ENCODE measurements around the gene DESI2. TPM values are rescaled to one million over a fixed set of nuclear protein-coding genes. Genes with fewer than 3 reads are reported as not detected.

DESI2 gene
- total RNA-seq, 4 donors from 2014 or later, result 24.0 to 31.6 (median 30.2) TPM

GRCh38 chr1:244639561-244639960 lies 13.4 kb upstream of the DESI2 start:
- TF ChIP-seq POLR2A (IDR thresholded peaks at IDR 0.05) (no peak), CTCF (IDR thresholded peaks at IDR 0.05) (no peak), POLR2AphosphoS5 (IDR thresholded peaks at IDR 0.05) (no peak), EP300 (IDR thresholded peaks at IDR 0.05) (no peak)
- Histone ChIP-seq H3K27me3 (no peaks in the 10 kb centered on the region), H3K36me3 (no peaks in the 10 kb centered on the region)

GRCh38 chr1:244640917-244641316 lies 12.0 kb upstream of the DESI2 start:
- Histone ChIP-seq H3K27ac (no peak overlapping the region), H3K4me3 (no peak overlapping the region), H3K4me1 (no peaks in the 10 kb centered on the region), H3K27me3 (no peaks in the 10 kb centered on the region), H3K9me3 (no peaks in the 10 kb centered on the region), H3K36me3 (no peaks in the 10 kb centered on the region)
- no peak for DNase-seq (ENCODE audit: low spot score in 2 of 2)
- 91% methylated on average over 6 of the region's 6 CpGs for WGBS
- TF ChIP-seq POLR2AphosphoS5 (IDR thresholded peaks at IDR 0.05), result no peak
- TF ChIP-seq EP300 (IDR thresholded peaks at IDR 0.05), result no peak
- no peak for TF ChIP-seq CTCF (IDR thresholded peaks at IDR 0.05)

More at GRCh38 chr1:244639561-244639960, 13.4 kb upstream of the DESI2 start:
- Histone ChIP-seq H3K9me3 (no peaks in the 10 kb centered on the region), H3K4me3 (no peak overlapping the region), H3K4me1 (no peaks in the 10 kb centered on the region), H3K27ac (no peak overlapping the region)
- DNase-seq (ENCODE audit: low spot score in 2 of 2), result no peak

- no peak for TF ChIP-seq POLR2AphosphoS5 (IDR thresholded peaks at IDR 0.05)
- no peak for TF ChIP-seq EP300 (IDR thresholded peaks at IDR 0.05)
- no peak for TF ChIP-seq CTCF (IDR thresholded peaks at IDR 0.05)
- TF ChIP-seq POLR2A (IDR thresholded peaks at IDR 0.05), result no peak
- Histone ChIP-seq H3K4me1 (no peaks in the 10 kb centered on the region), H3K4me3 (no peak overlapping the region), H3K27me3 (no peaks in the 10 kb centered on the region), H3K36me3 (no peaks in the 10 kb centered on the region), H3K9me3 (no peaks in the 10 kb centered on the region), H3K27ac (no peak overlapping the region)
- no peak for DNase-seq (ENCODE audit: low spot score in 2 of 2)
- WGBS, result 85% methylated on average over 16 of the region's 16 CpGs
These were observed 10.4 kb upstream of the DESI2 start for GRCh38 chr1:244642526-244642925.

GRCh38 chr1:244642988-244643387 lies 9.9 kb upstream of the DESI2 start:
- no peak overlapping the region for H3K27ac ChIP-seq
- no peaks in the 10 kb centered on the region for H3K27me3 ChIP-seq
- TF ChIP-seq EP300 (IDR thresholded peaks at IDR 0.05) (no peak), POLR2A (IDR thresholded peaks at IDR 0.05) (no peak), CTCF (IDR thresholded peaks at IDR 0.05) (no peak), POLR2AphosphoS5 (IDR thresholded peaks at IDR 0.05) (no peak)
- WGBS, result 93% methylated on average over 14 of the region's 14 CpGs
- no peak for DNase-seq (ENCODE audit: low spot score in 2 of 2)
- H3K4me1 ChIP-seq, result no peaks in the 10 kb centered on the region
- no peaks in the 10 kb centered on the region for H3K9me3 ChIP-seq
- H3K4me3 ChIP-seq, result no peak overlapping the region
- no peaks in the 10 kb centered on the region for H3K36me3 ChIP-seq

- Histone ChIP-seq H3K27me3 (no peaks in the 10 kb centered on the region), H3K9me3 (no peaks in the 10 kb centered on the region), H3K4me1 (no peaks in the 10 kb centered on the region), H3K27ac (no peak overlapping the region), H3K36me3 (no peaks in the 10 kb centered on the region), H3K4me3 (no peak overlapping the region)
- no peak for TF ChIP-seq POLR2A (IDR thresholded peaks at IDR 0.05)
- TF ChIP-seq EP300 (IDR thresholded peaks at IDR 0.05), result no peak
- no peak for TF ChIP-seq CTCF (IDR thresholded peaks at IDR 0.05)
- TF ChIP-seq POLR2AphosphoS5 (IDR thresholded peaks at IDR 0.05), result no peak
- 72% methylated on average over 6 of the region's 6 CpGs for WGBS
- DNase-seq (ENCODE audit: low spot score in 2 of 2), result no peak
These were observed 7.5 kb upstream of the DESI2 start for GRCh38 chr1:244645414-244645813.

All from suprapubic skin (tissue), 4 donors.